ENCODE measurements around the gene MYO3A.

MYO3A gene, protein sequence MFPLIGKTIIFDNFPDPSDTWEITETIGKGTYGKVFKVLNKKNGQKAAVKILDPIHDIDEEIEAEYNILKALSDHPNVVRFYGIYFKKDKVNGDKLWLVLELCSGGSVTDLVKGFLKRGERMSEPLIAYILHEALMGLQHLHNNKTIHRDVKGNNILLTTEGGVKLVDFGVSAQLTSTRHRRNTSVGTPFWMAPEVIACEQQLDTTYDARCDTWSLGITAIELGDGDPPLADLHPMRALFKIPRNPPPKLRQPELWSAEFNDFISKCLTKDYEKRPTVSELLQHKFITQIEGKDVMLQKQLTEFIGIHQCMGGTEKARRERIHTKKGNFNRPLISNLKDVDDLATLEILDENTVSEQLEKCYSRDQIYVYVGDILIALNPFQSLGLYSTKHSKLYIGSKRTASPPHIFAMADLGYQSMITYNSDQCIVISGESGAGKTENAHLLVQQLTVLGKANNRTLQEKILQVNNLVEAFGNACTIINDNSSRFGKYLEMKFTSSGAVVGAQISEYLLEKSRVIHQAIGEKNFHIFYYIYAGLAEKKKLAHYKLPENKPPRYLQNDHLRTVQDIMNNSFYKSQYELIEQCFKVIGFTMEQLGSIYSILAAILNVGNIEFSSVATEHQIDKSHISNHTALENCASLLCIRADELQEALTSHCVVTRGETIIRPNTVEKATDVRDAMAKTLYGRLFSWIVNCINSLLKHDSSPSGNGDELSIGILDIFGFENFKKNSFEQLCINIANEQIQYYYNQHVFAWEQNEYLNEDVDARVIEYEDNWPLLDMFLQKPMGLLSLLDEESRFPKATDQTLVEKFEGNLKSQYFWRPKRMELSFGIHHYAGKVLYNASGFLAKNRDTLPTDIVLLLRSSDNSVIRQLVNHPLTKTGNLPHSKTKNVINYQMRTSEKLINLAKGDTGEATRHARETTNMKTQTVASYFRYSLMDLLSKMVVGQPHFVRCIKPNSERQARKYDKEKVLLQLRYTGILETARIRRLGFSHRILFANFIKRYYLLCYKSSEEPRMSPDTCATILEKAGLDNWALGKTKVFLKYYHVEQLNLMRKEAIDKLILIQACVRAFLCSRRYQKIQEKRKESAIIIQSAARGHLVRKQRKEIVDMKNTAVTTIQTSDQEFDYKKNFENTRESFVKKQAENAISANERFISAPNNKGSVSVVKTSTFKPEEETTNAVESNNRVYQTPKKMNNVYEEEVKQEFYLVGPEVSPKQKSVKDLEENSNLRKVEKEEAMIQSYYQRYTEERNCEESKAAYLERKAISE (N-terminal part only)

DNA sequence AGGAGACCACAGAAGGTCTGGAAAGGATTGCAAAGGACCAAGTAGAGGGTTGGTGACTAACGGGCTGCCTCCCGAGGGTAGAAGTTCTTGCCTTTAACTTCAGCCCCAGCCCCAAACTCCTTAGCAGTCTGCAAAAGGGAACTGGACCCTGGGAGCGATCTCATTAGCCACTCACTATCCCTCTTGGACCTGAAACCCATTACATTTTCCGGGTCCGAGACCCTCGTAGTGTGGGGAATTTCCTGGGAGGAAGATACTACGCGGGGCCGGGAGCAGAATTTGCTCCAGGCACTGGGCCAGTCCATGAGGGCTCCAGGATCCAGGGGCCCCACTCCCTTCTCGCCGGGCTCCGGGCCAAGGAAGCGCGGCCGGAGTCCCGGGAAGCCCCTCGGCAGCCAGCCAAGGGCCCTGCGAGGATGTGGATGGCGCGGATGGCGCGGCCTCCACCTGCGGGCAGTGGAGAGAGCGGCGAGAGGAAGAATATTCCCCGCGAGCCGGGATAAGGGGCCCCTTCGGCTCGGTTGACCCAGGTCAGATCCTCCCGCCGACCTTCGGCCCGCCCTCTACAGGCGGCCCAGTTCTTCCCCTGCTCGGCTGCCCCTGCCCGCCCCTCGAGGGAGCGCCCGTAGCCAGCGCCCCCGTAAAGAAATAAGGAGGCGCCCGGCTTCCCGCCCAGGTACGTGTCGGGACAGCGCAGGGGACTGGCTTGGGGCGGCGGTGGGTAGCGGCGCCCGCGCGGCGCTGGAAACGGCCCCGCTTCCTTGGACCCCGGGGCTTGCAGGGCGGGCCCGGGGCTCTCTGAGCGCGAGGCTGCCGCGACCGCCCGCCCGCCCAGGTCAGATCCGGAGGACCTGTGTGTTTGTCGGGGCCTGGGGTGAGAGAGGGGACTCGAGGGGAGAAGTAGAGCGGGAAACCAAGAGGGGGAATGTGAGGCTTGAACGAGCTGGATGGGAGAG is at the start of gene MYO3A:
TSS of gene MYO3A (plus strand) at position 577 of the 956 bp plus-strand sequence. CDS start 17,882 bp downstream, outside the sequence.
- DNase-seq (ENCODE audit: low spot score): peak; percentile 72

DNA sequence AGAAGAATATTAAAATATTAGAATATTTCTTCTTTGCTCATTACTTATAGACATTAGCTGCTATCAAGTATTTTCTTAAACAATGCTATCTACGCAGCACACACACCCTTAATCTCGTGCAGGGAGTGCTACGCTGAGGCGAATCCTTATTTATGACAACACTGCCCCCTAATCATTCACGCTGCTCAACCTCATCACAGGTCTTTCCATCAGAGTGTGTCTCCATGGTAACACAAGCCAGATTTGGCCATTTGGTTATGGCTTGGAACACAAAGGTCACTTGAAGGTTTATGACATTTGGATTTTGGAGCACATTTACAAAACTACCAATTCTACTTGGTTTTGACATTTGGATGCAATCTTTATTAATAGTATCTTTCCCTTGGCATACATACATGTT is 45.4 kb upstream of the MYO3A start:
- DNase-seq (ENCODE audit: low spot score): no peak

DNA sequence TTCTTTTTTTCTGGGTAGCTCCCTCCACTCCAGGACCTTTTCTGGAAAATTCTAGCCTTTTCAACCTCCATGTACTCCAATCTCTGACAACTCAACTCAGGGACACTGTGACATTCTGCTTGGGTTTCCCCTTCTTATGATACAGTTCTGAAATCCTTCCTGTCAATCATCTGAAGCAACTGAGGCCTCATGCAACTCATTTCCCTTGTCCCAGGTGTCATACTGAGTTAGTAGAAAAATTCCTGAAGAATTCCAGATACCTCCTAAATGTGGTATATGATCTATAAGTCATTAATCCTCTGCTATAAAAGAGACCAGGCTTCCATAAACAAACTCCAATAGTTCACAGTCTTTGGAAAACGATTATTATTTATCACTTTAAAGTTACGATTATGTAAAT is 43.0 kb upstream of the MYO3A start:
- no peak for DNase-seq (ENCODE audit: low spot score)

DNA sequence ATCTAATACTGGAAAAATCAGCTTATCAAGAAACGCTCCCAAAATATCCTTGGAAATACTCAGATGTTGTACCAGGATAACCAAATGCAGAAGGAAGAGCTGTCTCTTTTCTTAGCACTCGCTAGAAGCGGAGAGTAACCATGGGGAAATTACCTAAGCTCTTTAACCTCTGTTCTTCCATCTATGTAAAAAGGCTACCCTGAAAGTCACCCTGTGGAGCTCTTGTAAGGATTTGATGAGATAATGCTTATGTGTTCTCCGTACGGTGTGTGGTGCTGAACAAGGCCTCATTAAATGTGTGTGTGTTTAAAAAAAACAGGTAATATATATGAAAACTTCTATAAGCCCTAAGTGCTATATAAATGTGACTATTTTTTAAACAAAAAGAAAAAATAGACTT is 38.2 kb upstream of the MYO3A start:
- no peak for DNase-seq (ENCODE audit: low spot score)

DNA sequence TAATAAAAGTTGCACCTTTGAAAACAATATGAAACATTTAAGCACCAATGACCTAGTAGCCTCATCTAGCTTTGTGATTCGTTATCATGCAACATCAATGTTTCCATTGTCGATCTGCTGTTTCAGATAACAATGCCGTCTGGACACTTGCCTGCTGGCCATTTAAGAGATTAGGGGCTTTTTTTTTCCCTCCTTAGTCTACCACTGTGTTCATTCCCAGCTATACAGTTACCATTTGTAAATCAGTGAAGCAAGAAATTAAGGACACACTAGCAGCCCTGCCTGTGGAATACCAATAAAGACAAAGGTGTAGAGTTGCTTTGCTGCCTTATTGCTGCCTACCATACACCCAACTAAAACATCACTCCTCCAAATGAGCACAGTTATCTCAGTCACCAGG is 37.6 kb upstream of the MYO3A start:
- DNase-seq (ENCODE audit: low spot score): no peak

DNA sequence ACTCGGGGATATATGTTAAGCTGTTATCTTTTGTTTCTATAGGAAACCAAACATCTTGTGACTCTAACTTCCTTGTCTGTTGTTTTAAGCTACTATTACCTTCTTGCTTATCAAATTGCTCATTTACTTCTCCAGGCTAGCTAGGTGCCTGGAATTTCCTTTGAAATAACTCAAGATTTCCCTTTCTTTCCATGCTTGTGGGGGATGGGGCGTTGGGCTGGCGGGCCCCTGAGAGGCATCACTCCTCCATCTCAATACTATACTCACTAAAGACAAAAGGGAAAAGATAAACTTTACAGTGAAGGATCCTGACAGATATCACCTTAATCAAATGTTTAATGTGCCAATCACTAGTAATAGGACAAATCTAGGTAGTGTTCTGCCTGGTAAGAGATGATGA is 34.7 kb upstream of the MYO3A start:
- DNase-seq (ENCODE audit: low spot score): no peak

DNA sequence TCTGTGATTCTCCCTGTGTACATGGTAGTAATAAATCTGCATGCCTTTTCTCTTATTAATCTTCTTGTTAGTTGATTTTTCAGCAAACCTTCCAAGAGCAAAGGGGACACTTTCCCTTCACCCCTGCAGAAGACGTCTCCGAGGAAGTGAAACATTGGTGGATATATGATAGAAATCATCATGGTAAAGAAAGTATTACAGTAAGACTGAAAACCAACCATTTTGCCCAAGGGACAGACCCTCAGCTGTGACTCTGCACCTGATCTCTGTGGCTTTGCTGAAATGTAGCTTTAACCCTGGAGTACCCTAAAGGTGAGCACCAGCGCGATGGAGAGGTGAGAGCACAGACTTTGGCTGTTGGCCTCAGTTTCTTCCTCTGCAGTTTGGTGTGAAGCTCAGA is 32.8 kb upstream of the MYO3A start:
- DNase-seq (ENCODE audit: low spot score): no peak

DNA sequence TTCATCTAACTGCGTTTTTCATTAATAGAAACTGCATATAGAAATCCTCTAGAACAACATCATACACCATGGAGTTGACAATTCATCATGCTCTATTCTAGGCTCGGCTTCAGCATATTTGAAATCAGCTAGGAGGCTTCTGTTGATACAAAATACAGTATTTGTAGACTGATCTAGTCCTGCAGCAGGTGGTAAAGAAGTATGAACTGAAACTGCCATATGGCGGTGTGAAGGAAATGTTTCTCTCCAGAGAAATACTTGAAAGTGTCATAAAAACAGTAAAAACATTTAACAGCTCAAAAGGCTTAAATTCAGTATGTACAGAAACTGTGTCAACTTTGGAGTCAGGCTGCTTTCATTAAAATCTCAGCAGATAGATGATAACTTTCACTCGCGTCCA is 32.0 kb upstream of the MYO3A start:
- no peak for DNase-seq (ENCODE audit: low spot score)

DNA sequence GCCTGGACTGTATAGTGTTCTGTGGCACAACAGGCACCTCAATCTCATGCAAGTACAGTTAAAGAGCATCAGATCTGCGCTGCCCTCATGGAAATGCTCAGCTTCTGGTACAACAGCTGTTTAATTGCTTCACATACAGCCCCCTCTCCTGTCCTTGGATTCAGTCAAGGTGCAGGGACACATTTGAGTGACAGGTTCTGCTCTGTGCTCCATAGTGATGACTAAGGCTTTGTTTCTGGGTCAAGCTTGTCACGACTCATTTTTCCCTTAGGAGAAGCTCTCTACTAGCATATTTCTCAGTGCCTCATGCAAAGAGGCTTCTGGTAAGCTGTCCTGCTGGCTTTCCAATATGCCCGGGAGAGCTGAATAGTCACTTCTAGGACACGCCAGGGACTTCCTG is 26.8 kb upstream of the MYO3A start:
- no peak for DNase-seq (ENCODE audit: low spot score)

DNA sequence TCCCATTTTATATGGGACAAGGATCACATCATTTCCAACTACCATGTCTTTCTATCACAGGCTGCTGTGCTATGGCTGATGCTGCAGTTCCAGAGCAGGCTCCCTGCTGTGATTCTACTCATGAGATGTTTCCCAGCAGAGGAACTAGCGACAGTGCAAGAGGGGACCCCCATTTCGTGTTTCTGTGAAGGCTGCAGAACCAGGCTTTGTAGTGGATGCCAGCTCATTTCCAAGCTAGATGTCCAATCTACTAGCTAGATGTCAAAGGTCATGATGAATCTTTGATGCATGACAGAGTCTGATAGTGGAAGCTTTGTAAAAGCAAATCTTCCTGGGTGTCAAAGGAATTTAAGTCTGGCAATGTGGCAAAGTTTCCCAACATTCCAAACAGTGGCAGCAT is 21.2 kb upstream of the MYO3A start:
- DNase-seq (ENCODE audit: low spot score): no peak

DNA sequence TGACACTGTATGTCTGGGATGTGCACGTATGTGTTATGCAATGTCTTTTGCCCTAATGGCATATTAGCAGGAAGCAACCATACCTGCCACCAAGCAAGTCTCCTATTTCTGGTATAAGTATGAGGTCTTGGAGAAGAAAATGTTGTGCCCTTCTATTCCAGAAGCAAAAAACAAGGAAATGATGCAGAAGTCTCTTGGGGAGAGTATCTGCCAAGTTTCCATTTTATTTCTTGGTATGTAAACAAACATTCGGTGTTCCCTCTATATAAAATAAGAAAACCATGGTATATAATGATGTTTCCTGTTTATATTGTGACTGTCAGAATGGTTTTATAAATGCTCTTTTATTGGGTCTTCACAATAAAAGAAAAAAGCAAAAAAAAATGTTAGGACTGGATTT is 19.3 kb upstream of the MYO3A start:
- DNase-seq (ENCODE audit: low spot score): no peak

DNA sequence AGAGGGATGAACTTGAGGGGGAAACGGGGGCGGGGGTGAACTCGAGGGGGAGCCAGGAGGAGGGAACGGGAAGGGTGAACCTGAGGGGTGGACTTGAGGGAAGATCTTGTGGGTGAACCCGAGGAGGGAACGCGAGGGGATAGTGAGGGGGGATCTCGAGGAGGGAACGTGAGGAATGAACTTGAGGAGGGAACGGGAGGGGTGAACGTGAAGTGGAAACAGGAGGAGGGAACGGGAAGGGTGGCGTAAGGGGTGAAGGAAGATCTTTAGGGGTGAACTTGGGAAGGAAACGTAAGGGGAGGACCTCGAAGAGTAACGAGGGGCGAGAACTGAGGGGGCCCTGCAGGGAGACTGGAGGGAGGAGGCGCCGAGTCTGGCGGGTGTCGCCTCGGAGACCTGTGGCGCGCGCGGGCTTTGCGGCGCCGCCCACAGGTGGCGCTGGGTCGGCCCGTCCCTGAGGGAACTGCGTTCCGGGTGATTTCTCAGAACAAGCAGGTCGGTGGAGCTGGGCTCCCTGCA is 651 bp downstream of the MYO3A start:
- DNase-seq (ENCODE audit: low spot score): peak; percentile 69

DNA sequence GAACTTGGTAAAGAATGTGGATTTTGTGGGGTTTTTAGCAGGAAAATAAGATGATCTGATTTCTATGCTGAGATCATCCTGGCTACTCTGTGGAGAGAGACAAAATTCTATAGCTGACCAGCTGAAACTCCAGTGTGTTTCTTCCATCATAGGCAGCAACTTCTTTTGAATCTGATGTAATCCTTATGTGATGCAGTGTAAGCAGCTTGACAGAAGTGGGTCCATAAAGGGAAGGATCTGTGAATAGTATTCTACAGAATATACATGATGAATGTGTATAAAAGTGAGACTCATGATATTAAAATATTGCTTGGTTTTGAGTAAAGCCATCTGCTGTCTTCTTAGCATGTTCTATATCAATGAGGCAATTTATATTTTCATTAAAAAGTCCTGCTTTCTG is 4.4 kb downstream of the MYO3A start:
- no peak for DNase-seq (ENCODE audit: low spot score)

DNA sequence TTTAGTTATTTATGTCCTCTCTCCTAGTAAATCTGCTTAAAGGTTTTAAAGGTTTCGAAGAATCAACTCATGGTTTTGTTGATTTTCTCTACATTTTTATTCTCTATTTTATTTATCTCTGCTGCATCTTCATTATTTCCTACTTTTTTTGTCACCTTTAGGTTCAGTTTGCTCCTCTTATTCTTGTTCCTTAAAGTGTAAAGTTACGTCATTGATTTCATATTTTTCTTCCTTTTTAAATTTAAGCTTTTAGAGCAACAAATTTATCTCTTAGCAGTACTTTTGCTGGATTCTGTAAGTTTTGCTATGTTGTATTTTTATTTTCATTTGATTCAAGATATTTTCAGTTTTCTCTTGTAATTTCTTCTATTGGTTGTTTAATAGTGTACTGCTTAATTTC is 10.7 kb downstream of the MYO3A start:
- no peak for DNase-seq (ENCODE audit: low spot score)

DNA sequence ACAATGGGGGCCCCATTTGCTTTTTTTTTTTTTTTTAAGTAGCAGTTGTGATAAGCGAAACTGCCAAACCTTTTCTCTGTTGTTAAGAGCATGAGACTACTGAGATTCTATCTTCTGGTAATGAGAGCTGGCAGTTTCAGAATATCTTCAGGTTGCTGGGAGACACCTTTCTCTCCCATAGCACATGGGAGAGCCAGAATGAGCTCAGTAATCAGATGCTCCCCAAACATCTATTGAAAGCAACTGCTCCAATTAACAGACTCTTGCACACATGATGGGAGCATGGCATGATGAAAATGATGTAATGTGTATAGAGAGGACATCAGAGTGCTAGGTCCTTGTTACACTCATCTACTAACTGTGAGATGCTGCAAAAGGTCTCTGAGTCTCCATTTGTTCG is 18.8 kb downstream of the MYO3A start:
- DNase-seq (ENCODE audit: low spot score): no peak

DNA sequence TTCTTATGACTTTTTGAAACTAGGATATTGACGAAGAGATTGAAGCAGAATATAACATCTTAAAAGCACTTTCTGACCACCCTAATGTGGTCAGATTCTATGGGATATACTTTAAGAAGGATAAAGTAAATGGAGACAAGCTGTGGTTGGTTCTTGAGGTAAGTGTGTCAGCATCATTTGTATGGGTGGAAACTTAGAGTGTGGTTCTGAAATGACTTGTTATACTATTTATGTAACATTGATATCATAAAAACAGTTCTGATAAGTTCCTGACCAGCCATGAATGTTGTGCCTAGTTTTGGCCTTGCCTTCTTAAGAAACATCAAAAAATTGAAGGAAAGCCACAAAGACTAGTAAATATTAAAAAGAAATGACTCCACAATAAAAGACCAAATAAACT is 20.8 kb downstream of the MYO3A start:
- no peak for DNase-seq (ENCODE audit: low spot score)

DNA sequence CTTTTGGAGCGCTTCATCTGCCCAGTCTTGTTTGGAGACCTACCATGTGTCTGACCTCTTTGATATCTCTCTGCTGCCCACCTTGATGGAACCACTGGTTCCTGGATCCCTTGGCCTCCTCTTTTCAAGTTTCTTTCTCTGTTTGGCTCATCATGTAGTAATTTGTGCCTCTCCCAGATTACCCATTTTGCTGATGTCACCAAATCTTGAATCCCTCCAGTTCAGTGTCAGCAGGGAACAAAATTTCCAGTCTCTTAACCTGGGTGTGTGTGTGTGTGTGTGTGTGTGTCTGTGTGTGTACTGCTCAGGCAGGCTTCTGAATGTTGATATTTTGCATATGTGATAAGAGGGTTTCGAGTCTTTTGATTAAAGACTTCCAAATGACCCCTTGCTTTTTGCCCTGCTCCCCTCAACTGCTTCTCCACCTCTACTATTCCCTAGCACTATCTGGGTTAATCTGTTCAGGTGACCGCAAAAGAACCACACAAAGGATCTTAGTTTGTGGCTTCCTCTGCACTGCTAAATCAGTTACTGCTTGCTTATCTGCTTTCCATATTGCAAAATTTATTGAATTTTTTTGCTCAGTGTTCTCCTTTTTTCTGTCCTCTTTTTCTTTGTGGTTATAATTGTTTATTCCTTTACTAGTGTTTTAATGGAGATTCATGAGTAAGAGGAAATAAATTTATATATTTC is 25.7 kb downstream of the MYO3A start:
- no peak for DNase-seq (ENCODE audit: low spot score)

DNA sequence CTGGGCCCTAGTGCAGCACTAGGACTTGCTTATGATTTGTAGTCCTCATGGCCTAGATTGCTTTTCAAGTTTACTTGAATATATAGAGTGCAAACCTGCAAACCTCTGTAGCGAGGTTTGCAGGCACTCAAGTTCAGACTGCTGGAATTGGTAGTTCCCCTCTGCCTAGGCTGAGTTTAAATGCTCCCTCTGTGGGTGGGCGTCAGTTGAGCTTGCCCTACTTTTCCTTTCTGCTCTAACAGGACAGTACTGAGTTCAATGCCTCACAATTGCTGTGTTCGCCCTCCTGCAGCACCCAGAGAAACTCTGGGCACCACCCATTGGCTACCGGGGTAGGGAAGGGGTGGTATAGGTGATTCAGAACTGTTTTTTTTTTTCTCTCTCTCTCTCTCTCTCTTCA is 31.6 kb downstream of the MYO3A start:
- no peak for DNase-seq (ENCODE audit: low spot score)

DNA sequence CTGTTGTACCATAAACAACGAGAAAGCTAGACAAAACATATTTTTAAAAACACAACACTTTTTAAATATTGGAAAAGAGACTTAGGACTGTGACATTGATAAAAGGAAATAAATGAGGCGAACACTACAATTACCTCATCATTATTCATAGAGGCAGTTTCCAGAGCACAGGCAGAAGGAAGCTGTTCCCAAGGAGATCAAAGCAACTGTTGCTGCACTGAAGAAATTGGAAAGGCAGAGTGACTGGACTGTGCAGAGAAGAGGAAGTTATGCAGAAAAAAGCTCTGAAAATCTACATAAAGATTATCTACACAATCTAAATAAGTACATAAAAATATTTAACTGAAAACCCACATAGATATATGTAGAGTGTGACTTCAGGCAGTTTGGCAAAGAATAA is 32.8 kb downstream of the MYO3A start:
- DNase-seq (ENCODE audit: low spot score): no peak

DNA sequence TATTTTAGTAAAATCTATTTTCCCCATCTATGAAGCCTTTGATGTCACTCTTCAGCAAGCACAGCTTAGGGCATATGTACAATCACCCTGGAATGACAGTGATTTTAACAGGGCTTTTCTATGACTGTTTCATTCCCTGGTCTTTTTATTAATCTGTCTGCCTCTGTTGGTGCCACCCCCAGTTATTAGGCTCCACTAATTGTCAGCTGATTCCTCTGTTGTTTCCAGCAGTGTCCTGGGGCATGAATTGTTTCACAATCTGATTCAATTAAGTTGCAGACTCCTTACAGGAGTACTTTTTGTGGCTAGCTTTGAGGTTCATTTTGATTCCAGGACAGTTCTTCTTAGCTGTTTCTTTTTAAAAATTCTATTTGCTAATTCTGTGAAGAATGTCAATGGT is 38.6 kb downstream of the MYO3A start:
- no peak for DNase-seq (ENCODE audit: low spot score)

Data from ecto neural progenitor cell (in vitro differentiated cells).